GM10266 (cell line): Measurements from ENCODE around the gene NACC2.

ENCODE experiments used
- DNase-seq: peaks from one replicate; pipeline ENCODE4 v3.0.0; 2012; ENCODE audit errors: extremely low spot score
- CTCF ChIP-seq: IDR thresholded peaks from 2 replicates; pipeline ENCODE4 v1.5.1; 2012; ENCODE audit warnings: mild to moderate bottlenecking, low read depth; ENCODE audit not compliant: control insufficient read depth, insufficient read depth; ENCODE audit errors: missing control alignments

NACC2 gene

GRCh38 chr9:136024696-136025316 is 70.3 kb downstream of the NACC2 start:
- no peak for DNase-seq
- TF ChIP-seq CTCF = no peak

- no peak for TF ChIP-seq CTCF
- DNase-seq = no peak
These were observed 70.8 kb downstream of the NACC2 start for GRCh38 chr9:136024286-136024685.

GRCh38 chr9:136023410-136024225 is 71.5 kb downstream of the NACC2 start:
- TF ChIP-seq CTCF = no peak
- DNase-seq = no peak

- no peak for DNase-seq
- no peak for TF ChIP-seq CTCF
These were observed 72.2 kb downstream of the NACC2 start for GRCh38 chr9:136022731-136023409.

- TF ChIP-seq CTCF = no peak
- no peak for DNase-seq
These were observed 73.0 kb downstream of the NACC2 start for GRCh38 chr9:136021872-136022681.

- no peak for DNase-seq
- no peak for TF ChIP-seq CTCF
These were observed 73.8 kb downstream of the NACC2 start for GRCh38 chr9:136021171-136021871.
